ENCODE data around the gene CCBE1.

DNA sequence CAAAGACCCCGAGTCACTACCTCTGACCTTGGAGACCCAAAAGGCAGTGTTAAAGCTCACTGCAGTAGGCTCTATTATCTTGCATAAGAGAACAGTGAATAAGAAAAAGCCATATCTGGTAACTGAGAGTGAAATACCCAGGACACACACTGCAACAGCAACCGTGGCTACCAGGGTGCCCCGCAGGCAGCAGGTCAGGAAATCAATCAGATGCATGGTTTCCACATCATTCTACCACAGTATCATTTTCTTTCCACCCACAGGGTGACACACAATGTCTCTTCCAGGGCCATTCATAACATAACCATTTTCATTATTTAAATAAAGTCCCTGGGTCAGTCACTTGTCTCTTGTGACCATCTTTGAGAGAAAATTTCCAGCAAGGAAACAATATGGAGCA is 131.3 kb downstream of the CCBE1 start:
- TF ChIP-seq, protein P1, sequence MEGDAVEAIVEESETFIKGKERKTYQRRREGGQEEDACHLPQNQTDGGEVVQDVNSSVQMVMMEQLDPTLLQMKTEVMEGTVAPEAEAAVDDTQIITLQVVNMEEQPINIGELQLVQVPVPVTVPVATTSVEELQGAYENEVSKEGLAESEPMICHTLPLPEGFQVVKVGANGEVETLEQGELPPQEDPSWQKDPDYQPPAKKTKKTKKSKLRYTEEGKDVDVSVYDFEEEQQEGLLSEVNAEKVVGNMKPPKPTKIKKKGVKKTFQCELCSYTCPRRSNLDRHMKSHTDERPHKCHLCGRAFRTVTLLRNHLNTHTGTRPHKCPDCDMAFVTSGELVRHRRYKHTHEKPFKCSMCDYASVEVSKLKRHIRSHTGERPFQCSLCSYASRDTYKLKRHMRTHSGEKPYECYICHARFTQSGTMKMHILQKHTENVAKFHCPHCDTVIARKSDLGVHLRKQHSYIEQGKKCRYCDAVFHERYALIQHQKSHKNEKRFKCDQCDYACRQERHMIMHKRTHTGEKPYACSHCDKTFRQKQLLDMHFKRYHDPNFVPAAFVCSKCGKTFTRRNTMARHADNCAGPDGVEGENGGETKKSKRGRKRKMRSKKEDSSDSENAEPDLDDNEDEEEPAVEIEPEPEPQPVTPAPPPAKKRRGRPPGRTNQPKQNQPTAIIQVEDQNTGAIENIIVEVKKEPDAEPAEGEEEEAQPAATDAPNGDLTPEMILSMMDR (IDR thresholded peaks at IDR 0.05): no peak
- TF ChIP-seq POLR2A (IDR thresholded peaks at IDR 0.05): no peak
